ENCODE measurements around the gene SCGB3A2.

- TF ChIP-seq EZH2 (IDR thresholded peaks at IDR 0.05; ENCODE audit: borderline replicate concordance, low read length), result no peak
- TF ChIP-seq, protein P1, sequence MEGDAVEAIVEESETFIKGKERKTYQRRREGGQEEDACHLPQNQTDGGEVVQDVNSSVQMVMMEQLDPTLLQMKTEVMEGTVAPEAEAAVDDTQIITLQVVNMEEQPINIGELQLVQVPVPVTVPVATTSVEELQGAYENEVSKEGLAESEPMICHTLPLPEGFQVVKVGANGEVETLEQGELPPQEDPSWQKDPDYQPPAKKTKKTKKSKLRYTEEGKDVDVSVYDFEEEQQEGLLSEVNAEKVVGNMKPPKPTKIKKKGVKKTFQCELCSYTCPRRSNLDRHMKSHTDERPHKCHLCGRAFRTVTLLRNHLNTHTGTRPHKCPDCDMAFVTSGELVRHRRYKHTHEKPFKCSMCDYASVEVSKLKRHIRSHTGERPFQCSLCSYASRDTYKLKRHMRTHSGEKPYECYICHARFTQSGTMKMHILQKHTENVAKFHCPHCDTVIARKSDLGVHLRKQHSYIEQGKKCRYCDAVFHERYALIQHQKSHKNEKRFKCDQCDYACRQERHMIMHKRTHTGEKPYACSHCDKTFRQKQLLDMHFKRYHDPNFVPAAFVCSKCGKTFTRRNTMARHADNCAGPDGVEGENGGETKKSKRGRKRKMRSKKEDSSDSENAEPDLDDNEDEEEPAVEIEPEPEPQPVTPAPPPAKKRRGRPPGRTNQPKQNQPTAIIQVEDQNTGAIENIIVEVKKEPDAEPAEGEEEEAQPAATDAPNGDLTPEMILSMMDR (IDR thresholded peaks at IDR 0.05; ENCODE audit: low read length), result no peak
These were observed 43.1 kb upstream of the SCGB3A2 start for GRCh38 chr5:147835386-147835798.
